ENCODE measurements around the gene LMNB1.
"Not testable (repeated sequence)": the region's sequence is repeated elsewhere in the genome, so short reads cannot be mapped to it uniquely, and the experiment has no call there.

LMNB1 gene

GRCh38 chr5:126811515-126812198, 34.7 kb downstream of the LMNB1 start:
- TF ChIP-seq CTCF (IDR thresholded peaks at IDR 0.05; ENCODE audit: control insufficient read depth, insufficient read depth, low read depth, low read length, missing control alignments) = no peak
- H3K4me3 ChIP-seq (ENCODE audit: control insufficient read depth, low read depth, low read length) = no peak overlapping the region
- DNase-seq (ENCODE audit: low read depth) = peak; percentile 38

- no peak for TF ChIP-seq CTCF (IDR thresholded peaks at IDR 0.05; ENCODE audit: control insufficient read depth, insufficient read depth, low read depth, low read length, missing control alignments)
- H3K4me3 ChIP-seq (ENCODE audit: control insufficient read depth, low read depth, low read length) = no peak overlapping the region
- DNase-seq (ENCODE audit: low read depth) = no peak
These were observed 35.2 kb downstream of the LMNB1 start for GRCh38 chr5:126812199-126812570.

GRCh38 chr5:126813799-126814198, 36.9 kb downstream of the LMNB1 start:
- DNase-seq (ENCODE audit: low read depth); H3K4me3 ChIP-seq (ENCODE audit: control insufficient read depth, low read depth, low read length): not testable (repeated sequence)

GRCh38 chr5:126814721-126815404, 37.9 kb downstream of the LMNB1 start:
- peak; percentile 2 for DNase-seq (ENCODE audit: low read depth)
- H3K4me3 ChIP-seq (ENCODE audit: control insufficient read depth, low read depth, low read length) = no peak overlapping the region
- TF ChIP-seq CTCF (IDR thresholded peaks at IDR 0.05; ENCODE audit: control insufficient read depth, insufficient read depth, low read depth, low read length, missing control alignments) = no peak

- H3K4me3 ChIP-seq (ENCODE audit: control insufficient read depth, low read depth, low read length) = no peak overlapping the region
- TF ChIP-seq CTCF (IDR thresholded peaks at IDR 0.05; ENCODE audit: control insufficient read depth, insufficient read depth, low read depth, low read length, missing control alignments) = no peak
- DNase-seq (ENCODE audit: low read depth) = no peak
These were observed 39.7 kb downstream of the LMNB1 start for GRCh38 chr5:126816649-126817048.

GRCh38 chr5:126818736-126819135, 41.8 kb downstream of the LMNB1 start:
- TF ChIP-seq CTCF (IDR thresholded peaks at IDR 0.05; ENCODE audit: control insufficient read depth, insufficient read depth, low read depth, low read length, missing control alignments) = no peak

GRCh38 chr5:126819253-126819652, 42.3 kb downstream of the LMNB1 start:
- H3K4me3 ChIP-seq (ENCODE audit: control insufficient read depth, low read depth, low read length) = no peak overlapping the region
- TF ChIP-seq CTCF (IDR thresholded peaks at IDR 0.05; ENCODE audit: control insufficient read depth, insufficient read depth, low read depth, low read length, missing control alignments) = no peak
- DNase-seq (ENCODE audit: low read depth) = no peak

More at GRCh38 chr5:126818736-126819135, 41.8 kb downstream of the LMNB1 start:
- no peak overlapping the region for H3K4me3 ChIP-seq (ENCODE audit: control insufficient read depth, low read depth, low read length)
- DNase-seq (ENCODE audit: low read depth) = no peak

All from AG09309 (cell line).